ENCODE measurements around the gene CCDC190. TPM values are rescaled to one million over a fixed set of nuclear protein-coding genes. Genes with fewer than 3 reads are reported as not detected.
A peak's percentile ranks its signal among the peaks of the same experiment; 100 is the strongest.
"Not testable (repeated sequence)": the region's sequence is repeated elsewhere in the genome, so short reads cannot be mapped to it uniquely, and the experiment has no call there.

The CCDC190 gene
- total and polyA plus RNA-seq, 2 experiments from 2014 or later: not detected

DNA sequence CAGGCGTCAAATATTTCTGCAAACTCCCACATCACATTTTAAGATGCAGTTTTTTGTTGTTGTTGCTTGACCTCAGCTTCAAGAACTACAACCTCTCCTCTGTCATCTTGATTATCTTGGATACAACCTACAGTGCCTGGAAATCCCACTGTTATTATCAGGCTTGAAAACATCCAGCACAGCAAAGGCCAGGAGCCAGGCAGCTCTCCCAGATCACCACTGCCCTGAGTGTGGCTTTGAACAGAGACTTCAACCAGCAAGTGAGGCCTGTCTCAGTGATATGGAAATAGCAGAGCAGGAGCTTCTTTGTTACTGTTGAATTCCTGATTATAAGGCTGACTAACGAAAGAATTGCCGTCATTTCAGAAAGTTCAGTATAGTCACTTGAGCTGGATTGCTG is 28.5 kb downstream of the CCDC190 start:
- Histone ChIP-seq H3K4me3 (no peak overlapping the region), H3K27me3 (no peaks in the 10 kb centered on the region), H3K36me3 (no peaks in the 10 kb centered on the region), H3K4me1 (ENCODE audit: low read depth) (peaks cover 7% of the 10 kb centered on the region), H3K9me3 (ENCODE audit: low read depth) (no peaks in the 10 kb centered on the region), H3K27ac (no peak overlapping the region)
- TF ChIP-seq, protein P1, sequence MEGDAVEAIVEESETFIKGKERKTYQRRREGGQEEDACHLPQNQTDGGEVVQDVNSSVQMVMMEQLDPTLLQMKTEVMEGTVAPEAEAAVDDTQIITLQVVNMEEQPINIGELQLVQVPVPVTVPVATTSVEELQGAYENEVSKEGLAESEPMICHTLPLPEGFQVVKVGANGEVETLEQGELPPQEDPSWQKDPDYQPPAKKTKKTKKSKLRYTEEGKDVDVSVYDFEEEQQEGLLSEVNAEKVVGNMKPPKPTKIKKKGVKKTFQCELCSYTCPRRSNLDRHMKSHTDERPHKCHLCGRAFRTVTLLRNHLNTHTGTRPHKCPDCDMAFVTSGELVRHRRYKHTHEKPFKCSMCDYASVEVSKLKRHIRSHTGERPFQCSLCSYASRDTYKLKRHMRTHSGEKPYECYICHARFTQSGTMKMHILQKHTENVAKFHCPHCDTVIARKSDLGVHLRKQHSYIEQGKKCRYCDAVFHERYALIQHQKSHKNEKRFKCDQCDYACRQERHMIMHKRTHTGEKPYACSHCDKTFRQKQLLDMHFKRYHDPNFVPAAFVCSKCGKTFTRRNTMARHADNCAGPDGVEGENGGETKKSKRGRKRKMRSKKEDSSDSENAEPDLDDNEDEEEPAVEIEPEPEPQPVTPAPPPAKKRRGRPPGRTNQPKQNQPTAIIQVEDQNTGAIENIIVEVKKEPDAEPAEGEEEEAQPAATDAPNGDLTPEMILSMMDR (IDR thresholded peaks at IDR 0.05; ENCODE audit: low read depth, low read length): no peak
- no peak for DNase-seq (ENCODE audit: low read depth in 1 of 2, low spot score in 1 of 2)

- Histone ChIP-seq H3K9me3 (ENCODE audit: low read depth) (no peaks in the 10 kb centered on the region), H3K4me1 (ENCODE audit: low read depth) (no peaks in the 10 kb centered on the region), H3K4me3 (no peak overlapping the region), H3K27ac (no peak overlapping the region), H3K36me3 (no peaks in the 10 kb centered on the region), H3K27me3 (no peaks in the 10 kb centered on the region)
- TF ChIP-seq, protein P1 (IDR thresholded peaks at IDR 0.05; ENCODE audit: low read depth, low read length): no peak
- no peak for DNase-seq (ENCODE audit: low read depth in 1 of 2, low spot score in 1 of 2)
These were observed 31.7 kb downstream of the CCDC190 start for GRCh38 chr1:162829268-162829667.

DNA sequence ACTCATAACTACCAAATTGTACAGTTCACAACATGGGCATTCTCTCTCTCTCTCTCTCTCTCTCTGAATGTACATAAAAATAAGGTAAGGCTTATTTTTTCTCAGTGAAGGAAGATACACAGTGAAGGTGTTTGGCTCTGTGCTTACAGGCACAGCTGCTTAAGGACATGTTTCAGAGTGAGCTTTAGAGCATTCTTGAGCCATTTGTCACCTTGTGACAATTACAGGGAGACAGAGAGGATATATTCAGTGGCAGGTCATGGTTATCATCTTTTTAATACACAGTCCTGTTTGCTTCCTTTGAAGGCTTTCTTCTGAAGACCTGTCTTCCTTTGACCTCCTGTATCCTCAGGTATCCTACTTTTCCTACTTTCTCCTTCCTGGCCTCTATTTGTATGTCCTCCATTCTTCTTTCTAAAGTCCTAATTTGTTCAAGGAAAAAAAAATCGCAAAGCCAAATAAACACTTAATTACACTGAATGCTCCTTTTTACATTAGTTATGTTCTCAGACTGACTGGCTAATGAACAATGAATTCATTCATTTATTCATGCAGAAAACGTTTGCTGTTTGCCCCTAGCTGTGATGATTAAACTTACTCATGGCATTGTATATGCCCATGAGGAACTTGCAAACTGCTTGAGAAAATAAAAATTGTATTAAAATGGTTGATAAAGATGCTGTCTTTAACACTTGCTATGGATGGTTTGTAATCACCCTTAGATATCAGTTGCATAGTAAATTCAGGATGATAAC is 37.0 kb downstream of the CCDC190 start:
- peaks cover 8% of the 10 kb centered on the region for H3K4me1 ChIP-seq (ENCODE audit: low read depth)
- H3K9me3 ChIP-seq (ENCODE audit: low read depth): no peaks in the 10 kb centered on the region
- TF ChIP-seq, protein P1 (IDR thresholded peaks at IDR 0.05; ENCODE audit: low read depth, low read length): no peak
- DNase-seq (ENCODE audit: low read depth in 1 of 2, low spot score in 1 of 2): no peak
- peaks cover 19% of the 10 kb centered on the region for H3K27me3 ChIP-seq
- no peaks in the 10 kb centered on the region for H3K36me3 ChIP-seq
- H3K27ac ChIP-seq: no peak overlapping the region
- H3K4me3 ChIP-seq: no peak overlapping the region

- H3K4me3 ChIP-seq: no peak overlapping the region
- no peak for DNase-seq (ENCODE audit: low read depth in 1 of 2, low spot score in 1 of 2)
- no peaks in the 10 kb centered on the region for H3K9me3 ChIP-seq (ENCODE audit: low read depth)
- TF ChIP-seq, protein P1 (IDR thresholded peaks at IDR 0.05; ENCODE audit: low read depth, low read length): no peak
- H3K36me3 ChIP-seq: no peaks in the 10 kb centered on the region
- peaks cover 19% of the 10 kb centered on the region for H3K27me3 ChIP-seq
- peaks cover 14% of the 10 kb centered on the region for H3K4me1 ChIP-seq (ENCODE audit: low read depth)
- H3K27ac ChIP-seq: no peak overlapping the region
These were observed 37.7 kb downstream of the CCDC190 start for GRCh38 chr1:162823231-162823630.

- H3K4me3 ChIP-seq: peak overlapping the region; percentile 28
- H3K9me3 ChIP-seq (ENCODE audit: low read depth): no peaks in the 10 kb centered on the region
- no peaks in the 10 kb centered on the region for H3K36me3 ChIP-seq
- TF ChIP-seq, protein P1 (IDR thresholded peaks at IDR 0.05; ENCODE audit: low read depth, low read length): peak; percentile 18
- peaks cover 19% of the 10 kb centered on the region for H3K27me3 ChIP-seq
- DNase-seq (ENCODE audit: low read depth in 1 of 2, low spot score in 1 of 2): peak in 1 of 2 donors; percentile 39
- no peak overlapping the region for H3K27ac ChIP-seq
- H3K4me1 ChIP-seq (ENCODE audit: low read depth): peaks cover 16% of the 10 kb centered on the region
These were observed 38.4 kb downstream of the CCDC190 start for GRCh38 chr1:162822391-162823200.

DNA sequence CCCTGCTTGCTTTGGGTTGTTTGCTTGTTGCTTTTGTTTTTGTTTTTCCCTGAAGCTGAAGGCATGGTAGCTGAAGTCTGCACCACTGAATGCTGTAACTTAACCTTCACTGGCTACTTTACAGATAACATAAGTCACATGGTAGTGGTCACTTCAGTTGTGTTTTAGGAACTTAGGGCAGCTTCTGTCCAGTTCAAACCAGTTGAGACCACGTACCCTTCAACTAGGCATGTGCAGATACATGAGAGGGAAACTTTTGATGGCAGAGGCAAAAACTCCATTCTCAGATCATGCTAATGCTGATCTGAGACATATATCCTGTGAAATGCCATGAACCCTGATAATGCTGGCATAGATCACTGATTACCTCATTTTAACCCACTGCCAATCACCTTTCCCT is 42.3 kb downstream of the CCDC190 start:
- H3K36me3 ChIP-seq; H3K9me3 ChIP-seq (ENCODE audit: low read depth); DNase-seq (ENCODE audit: low read depth in 1 of 2, low spot score in 1 of 2); H3K4me3 ChIP-seq; H3K27ac ChIP-seq: not testable (repeated sequence)
- peaks cover 16% of the 10 kb centered on the region for H3K4me1 ChIP-seq (ENCODE audit: low read depth)
- H3K27me3 ChIP-seq: peaks cover 19% of the 10 kb centered on the region

GRCh38 chr1:162818136-162818535 is 42.8 kb downstream of the CCDC190 start:
- H3K4me3 ChIP-seq; DNase-seq (ENCODE audit: low read depth in 1 of 2, low spot score in 1 of 2); H3K9me3 ChIP-seq (ENCODE audit: low read depth); H3K27ac ChIP-seq; H3K36me3 ChIP-seq: not testable (repeated sequence)
- H3K27me3 ChIP-seq: peaks cover 19% of the 10 kb centered on the region
- H3K4me1 ChIP-seq (ENCODE audit: low read depth): peaks cover 16% of the 10 kb centered on the region

DNA sequence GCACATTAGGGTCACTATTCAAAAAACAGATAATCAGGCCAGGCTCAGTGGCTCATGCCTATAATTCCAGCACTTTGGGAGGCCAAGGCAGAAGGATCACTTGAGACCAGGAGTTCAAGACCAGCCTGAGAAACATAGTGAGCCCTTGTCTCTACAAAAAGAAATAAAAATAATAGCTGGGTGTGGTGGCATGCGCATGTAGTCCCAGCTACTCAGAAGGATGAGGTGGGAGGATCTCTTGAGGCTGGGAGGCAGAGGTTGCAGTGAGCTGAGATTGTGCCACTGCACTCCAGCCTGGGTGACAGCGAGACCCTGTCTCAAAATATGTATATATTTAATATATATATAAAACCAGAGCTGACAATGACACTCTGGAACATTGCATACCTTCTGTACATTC is 48.6 kb downstream of the CCDC190 start:
- DNase-seq (ENCODE audit: low read depth in 1 of 2, low spot score in 1 of 2); H3K4me3 ChIP-seq; H3K4me1 ChIP-seq (ENCODE audit: low read depth); H3K36me3 ChIP-seq; H3K27ac ChIP-seq; H3K27me3 ChIP-seq; H3K9me3 ChIP-seq (ENCODE audit: low read depth): not testable (repeated sequence)

All from cardiac muscle cell (in vitro differentiated cells and primary cell).